CD14-positive monocyte (primary cell): ENCODE data around the gene MLLT3. TPM values are rescaled to one million over a fixed set of nuclear protein-coding genes. Genes with fewer than 3 reads are reported as not detected.

Source experiments
- DNase-seq, 3 donors: peaks; one replicate each; pipeline ENCODE4 v3.0.0-alpha.2; 2011 to 2022
- H2AFZ ChIP-seq: 2 replicates; pipeline ENCODE4 v1.6.0; 2012; ENCODE audit warnings: mild to moderate bottlenecking, low read depth, low read length, inconsistent platforms; ENCODE audit not compliant: insufficient read depth, poor library complexity, severe bottlenecking
- H3K27ac ChIP-seq, 2 donors: 1 replicate in 1 of 2; 2 replicates in 1 of 2; pipeline ENCODE4 v1.5.1; 2012 to 2013; ENCODE audit warnings: low read length in 2 of 2, control low read depth in 1 of 2, inconsistent platforms in 1 of 2, low read depth in 1 of 2, mild to moderate bottlenecking in 1 of 2
- H3K27me3 ChIP-seq, 2 donors: one replicate each; pipeline versions ENCODE4 v1.6.0 to v1.6.1; 2011 to 2013; ENCODE audit warnings: low read length in 2 of 2; ENCODE audit not compliant: control insufficient read depth in 2 of 2, insufficient read depth in 2 of 2
- H3K36me3 ChIP-seq, 2 donors: replicated peaks in 1 of 2; 1 replicate in 1 of 2; 2 replicates in 1 of 2; pipeline versions ENCODE4 v1.5.1 to v1.6.1; 2012 to 2013; ENCODE audit warnings: low read length in 2 of 2, control low read depth in 1 of 2, inconsistent platforms in 1 of 2, mild to moderate bottlenecking in 1 of 2; ENCODE audit not compliant: insufficient read depth in 2 of 2, control insufficient read depth in 1 of 2
- H3K4me1 ChIP-seq, 2 donors: 1 replicate in 1 of 2; 2 replicates in 1 of 2; pipeline versions ENCODE4 v1.5.1 to v1.6.1; 2012 to 2013; ENCODE audit warnings: low read length in 2 of 2, control low read depth in 1 of 2, inconsistent platforms in 1 of 2, mild to moderate bottlenecking in 1 of 2, moderate library complexity in 1 of 2; ENCODE audit not compliant: insufficient read depth in 2 of 2, control insufficient read depth in 1 of 2
- H3K4me2 ChIP-seq: replicated peaks from 2 replicates; pipeline ENCODE3; 2012; ENCODE audit warnings: low read length, moderate library complexity, mild to moderate bottlenecking; ENCODE audit not compliant: poor library complexity, severe bottlenecking; ENCODE audit errors: extremely low read depth
- H3K4me3 ChIP-seq, 3 experiments: fragments of 200-600 bp in 1 of 3; sonication (generic) in 1 of 3; replicated peaks in 1 of 3; 1 replicate in 2 of 3; 2 replicates in 1 of 3; pipeline ENCODE4 v1.5.1; 2011 to 2013; ENCODE audit warnings: low read length in 3 of 3, mild to moderate bottlenecking in 3 of 3, control low read depth in 2 of 3, low read depth in 2 of 3, inconsistent platforms in 1 of 3, moderate library complexity in 1 of 3
- H3K79me2 ChIP-seq: 2 replicates; pipeline ENCODE4 v1.6.0; 2012; ENCODE audit warnings: mild to moderate bottlenecking, control low read depth, inconsistent platforms, low read length, moderate library complexity; ENCODE audit not compliant: insufficient read depth
- H3K9ac ChIP-seq: 2 replicates; pipeline ENCODE4 v1.6.0; 2017; ENCODE audit warnings: low read length, mild to moderate bottlenecking; ENCODE audit not compliant: insufficient read depth, poor library complexity, severe bottlenecking
- H3K9me3 ChIP-seq, 2 donors: replicated peaks in 1 of 2; 1 replicate in 1 of 2; 2 replicates in 1 of 2; pipeline versions ENCODE4 v1.5.1 to v1.6.1; 2012 to 2013; ENCODE audit warnings: low read length in 2 of 2, control low read depth in 1 of 2; ENCODE audit not compliant: control insufficient read depth in 1 of 2, insufficient read depth in 1 of 2
- H4K20me1 ChIP-seq: 2 replicates; pipeline ENCODE4 v1.6.0; 2012; ENCODE audit warnings: mild to moderate bottlenecking, low read length, control low read depth, moderate library complexity; ENCODE audit not compliant: insufficient read depth
- H3K27ac Mint-ChIP-seq, 7 donors: one replicate each; pipeline ENCODE4 v1.8.0; 2020; ENCODE audit warnings: mild to moderate bottlenecking in 7 of 7, mixed read lengths in 7 of 7, moderate library complexity in 6 of 7, inconsistent platforms in 2 of 7
- H3K27me3 Mint-ChIP-seq, 3 donors: one replicate each; pipeline ENCODE4 v1.8.0; 2021 to 2022; ENCODE audit warnings: low read depth in 3 of 3, mild to moderate bottlenecking in 3 of 3, mixed read lengths in 3 of 3, moderate library complexity in 3 of 3, inconsistent platforms in 1 of 3
- H3K36me3 Mint-ChIP-seq, 2 donors: one replicate each; pipeline ENCODE4 v1.8.0; 2020; ENCODE audit warnings: mixed read lengths in 2 of 2, inconsistent platforms in 1 of 2, mild to moderate bottlenecking in 1 of 2
- H3K4me1 Mint-ChIP-seq: one replicate; pipeline ENCODE4 v1.8.0; 2020; ENCODE audit warnings: mild to moderate bottlenecking, mixed read lengths
- H3K4me3 Mint-ChIP-seq, 2 donors: one replicate each; pipeline ENCODE4 v1.8.0; 2020; ENCODE audit warnings: mild to moderate bottlenecking in 2 of 2, mixed read lengths in 2 of 2, moderate library complexity in 1 of 2
- H3K9me3 Mint-ChIP-seq, 7 donors: one replicate each; pipeline ENCODE4 v1.8.0; 2020 to 2022; ENCODE audit warnings: mixed read lengths in 7 of 7, mild to moderate bottlenecking in 6 of 7, moderate library complexity in 6 of 7, inconsistent platforms in 2 of 7
- WGBS: methylation state at CpG from one replicate; pipeline ENCODE4 v1.1.5; 2013; ENCODE audit warnings: missing lambda C conversion rate; ENCODE audit not compliant: insufficient coverage; 5-methylcytosine and 5-hydroxymethylcytosine counted together
- intact Hi-C, 2 donors: fragments of 100-400 bp; cut with micrococcal nuclease; formaldehyde crosslinking; loops; one replicate each; pipeline versions ENCODE4 v1.15.0 to v1.15.1; 2023
- polyA plus RNA-seq, 3 donors: library from polyadenylated mRNA; depleted of rRNA in 1 of 3; unstranded in 2 of 3; stranded (reverse) in 1 of 3; fragments of 300-500 nt in 2 of 3; fragments of >200 nt in 1 of 3; fragmentation: Illumina TruSeq in 2 of 3; gene quantifications; 1 replicate in 2 of 3; 2 replicates in 1 of 3; pipeline ENCODE4 v1.2.3, GENCODE V29; 2012 to 2021
- TF ChIP-seq, protein P1 (sequence below): fragments of 200-600 bp; IDR thresholded peaks from one replicate; pipeline ENCODE4 v1.8.0; 2022; ENCODE audit warnings: antibody characterized with exemption, mild to moderate bottlenecking

MLLT3 gene
- polyA plus RNA-seq, 3 donors = 0.81 to 2.3 (median 1.5) TPM

DNA sequence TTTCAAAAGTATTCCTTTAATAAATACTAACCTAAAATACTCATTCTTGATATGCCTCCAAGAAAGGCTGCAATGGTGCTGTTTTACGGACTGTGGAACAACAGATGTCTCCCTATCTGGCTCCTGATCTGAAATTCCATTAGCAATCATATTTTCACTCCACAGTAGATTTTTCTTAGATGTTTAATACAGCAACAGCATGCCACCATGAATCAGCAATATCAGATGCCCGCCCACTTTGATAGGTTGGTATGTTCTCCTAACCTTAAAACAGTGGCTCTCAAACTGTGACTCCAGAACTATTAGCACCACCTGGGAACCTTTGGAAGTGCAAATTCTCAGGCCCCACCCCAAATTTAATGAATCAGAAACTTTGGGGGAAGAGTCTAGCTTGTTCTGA is 110.2 kb downstream of the MLLT3 start:
- no peaks in the 10 kb centered on the region for H3K36me3 Mint-ChIP-seq
- H3K4me3 ChIP-seq = no peak overlapping the region
- H3K4me1 Mint-ChIP-seq = peaks cover 30% of the 10 kb centered on the region
- no peaks in the 10 kb centered on the region for H4K20me1 ChIP-seq
- H3K27me3 Mint-ChIP-seq = no peaks in the 10 kb centered on the region
- no peaks in the 10 kb centered on the region for H3K9me3 ChIP-seq
- 67% methylated on average over 1 of the region's 2 CpGs for WGBS
- H3K79me2 ChIP-seq = no peaks in the 10 kb centered on the region
- no peak overlapping the region for H3K4me2 ChIP-seq
- no peak overlapping the region for H3K4me3 Mint-ChIP-seq
- H3K27ac Mint-ChIP-seq = no peak overlapping the region
- no peak overlapping the region for H3K9ac ChIP-seq
- H2AFZ ChIP-seq = no peak overlapping the region
- H3K27ac ChIP-seq = no peak overlapping the region
- peaks cover 0 to 2% (median 0%) of the 10 kb centered on the region in 7 donors for H3K9me3 Mint-ChIP-seq
- DNase-seq = no peak
- peaks cover 11 to 13% of the 10 kb centered on the region in 2 donors for H3K4me1 ChIP-seq
- no peaks in the 10 kb centered on the region for H3K27me3 ChIP-seq
- TF ChIP-seq, protein P1, sequence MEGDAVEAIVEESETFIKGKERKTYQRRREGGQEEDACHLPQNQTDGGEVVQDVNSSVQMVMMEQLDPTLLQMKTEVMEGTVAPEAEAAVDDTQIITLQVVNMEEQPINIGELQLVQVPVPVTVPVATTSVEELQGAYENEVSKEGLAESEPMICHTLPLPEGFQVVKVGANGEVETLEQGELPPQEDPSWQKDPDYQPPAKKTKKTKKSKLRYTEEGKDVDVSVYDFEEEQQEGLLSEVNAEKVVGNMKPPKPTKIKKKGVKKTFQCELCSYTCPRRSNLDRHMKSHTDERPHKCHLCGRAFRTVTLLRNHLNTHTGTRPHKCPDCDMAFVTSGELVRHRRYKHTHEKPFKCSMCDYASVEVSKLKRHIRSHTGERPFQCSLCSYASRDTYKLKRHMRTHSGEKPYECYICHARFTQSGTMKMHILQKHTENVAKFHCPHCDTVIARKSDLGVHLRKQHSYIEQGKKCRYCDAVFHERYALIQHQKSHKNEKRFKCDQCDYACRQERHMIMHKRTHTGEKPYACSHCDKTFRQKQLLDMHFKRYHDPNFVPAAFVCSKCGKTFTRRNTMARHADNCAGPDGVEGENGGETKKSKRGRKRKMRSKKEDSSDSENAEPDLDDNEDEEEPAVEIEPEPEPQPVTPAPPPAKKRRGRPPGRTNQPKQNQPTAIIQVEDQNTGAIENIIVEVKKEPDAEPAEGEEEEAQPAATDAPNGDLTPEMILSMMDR = no peak
- H3K36me3 ChIP-seq = no peaks in the 10 kb centered on the region
- intact Hi-C loops = no loop called here

DNA sequence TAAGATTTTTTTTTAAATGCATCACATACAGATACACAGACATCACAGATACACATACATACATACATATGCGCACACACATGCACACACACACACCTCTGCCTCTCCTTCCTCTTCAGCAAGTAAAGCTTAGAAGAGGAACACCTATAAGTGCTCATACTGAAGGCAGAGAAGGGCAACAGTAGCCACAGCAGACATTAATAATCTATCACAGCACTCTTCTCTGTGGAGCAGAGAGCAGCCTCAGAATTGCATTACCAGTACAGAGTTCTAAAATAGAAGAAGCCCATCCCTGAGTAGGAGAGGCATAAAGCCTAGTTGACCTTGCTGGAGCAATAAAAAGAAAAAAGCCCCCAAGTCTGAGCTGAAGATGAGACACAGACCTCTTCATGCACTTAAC is 110.6 kb downstream of the MLLT3 start:
- Mint-ChIP-seq H3K4me3 (no peak overlapping the region), H3K27me3 (no peaks in the 10 kb centered on the region), H3K27ac (peak overlapping the region in 1 of 7 donors; percentile 31), H3K9me3 (peaks cover 0 to 2% (median 0%) of the 10 kb centered on the region in 7 donors), H3K36me3 (no peaks in the 10 kb centered on the region), H3K4me1 (peaks cover 34% of the 10 kb centered on the region)
- Histone ChIP-seq H3K9me3 (no peaks in the 10 kb centered on the region), H3K4me1 (peaks cover 15 to 17% of the 10 kb centered on the region in 2 donors), H3K4me2 (no peak overlapping the region), H4K20me1 (no peaks in the 10 kb centered on the region), H3K4me3 (no peak overlapping the region), H3K27me3 (no peaks in the 10 kb centered on the region), H3K9ac (no peak overlapping the region), H3K36me3 (no peaks in the 10 kb centered on the region), H2AFZ (no peak overlapping the region), H3K79me2 (no peaks in the 10 kb centered on the region), H3K27ac (no peak overlapping the region)
- WGBS = 100% methylated on average over 1 of the region's 1 CpG
- TF ChIP-seq, protein P1 = no peak
- intact Hi-C loops = no loop called here
- no peak for DNase-seq
